CD14-positive monocyte (primary cell): ENCODE results near the gene GTF2F1. TPM values are rescaled to one million over a fixed set of nuclear protein-coding genes. Genes with fewer than 3 reads are reported as not detected.

ENCODE experiments used
- DNase-seq, 3 donors: peaks; one replicate each; pipeline ENCODE4 v3.0.0-alpha.2; 2011 to 2022
- H2AFZ ChIP-seq: 2 replicates; pipeline ENCODE4 v1.6.0; 2012; ENCODE audit warnings: mild to moderate bottlenecking, low read depth, low read length, inconsistent platforms; ENCODE audit not compliant: insufficient read depth, poor library complexity, severe bottlenecking
- H3K27ac ChIP-seq, 2 donors: 1 replicate in 1 of 2; 2 replicates in 1 of 2; pipeline ENCODE4 v1.5.1; 2012 to 2013; ENCODE audit warnings: low read length in 2 of 2, control low read depth in 1 of 2, inconsistent platforms in 1 of 2, low read depth in 1 of 2, mild to moderate bottlenecking in 1 of 2
- H3K27me3 ChIP-seq, 2 donors: one replicate each; pipeline versions ENCODE4 v1.6.0 to v1.6.1; 2011 to 2013; ENCODE audit warnings: low read length in 2 of 2; ENCODE audit not compliant: control insufficient read depth in 2 of 2, insufficient read depth in 2 of 2
- H3K36me3 ChIP-seq, 2 donors: replicated peaks in 1 of 2; 1 replicate in 1 of 2; 2 replicates in 1 of 2; pipeline versions ENCODE4 v1.5.1 to v1.6.1; 2012 to 2013; ENCODE audit warnings: low read length in 2 of 2, control low read depth in 1 of 2, inconsistent platforms in 1 of 2, mild to moderate bottlenecking in 1 of 2; ENCODE audit not compliant: insufficient read depth in 2 of 2, control insufficient read depth in 1 of 2
- H3K4me1 ChIP-seq, 2 donors: 1 replicate in 1 of 2; 2 replicates in 1 of 2; pipeline versions ENCODE4 v1.5.1 to v1.6.1; 2012 to 2013; ENCODE audit warnings: low read length in 2 of 2, control low read depth in 1 of 2, inconsistent platforms in 1 of 2, mild to moderate bottlenecking in 1 of 2, moderate library complexity in 1 of 2; ENCODE audit not compliant: insufficient read depth in 2 of 2, control insufficient read depth in 1 of 2
- H3K4me2 ChIP-seq: replicated peaks from 2 replicates; pipeline ENCODE3; 2012; ENCODE audit warnings: low read length, moderate library complexity, mild to moderate bottlenecking; ENCODE audit not compliant: poor library complexity, severe bottlenecking; ENCODE audit errors: extremely low read depth
- H3K4me3 ChIP-seq, 3 experiments: fragments of 200-600 bp in 1 of 3; sonication (generic) in 1 of 3; replicated peaks in 1 of 3; 1 replicate in 2 of 3; 2 replicates in 1 of 3; pipeline ENCODE4 v1.5.1; 2011 to 2013; ENCODE audit warnings: low read length in 3 of 3, mild to moderate bottlenecking in 3 of 3, control low read depth in 2 of 3, low read depth in 2 of 3, inconsistent platforms in 1 of 3, moderate library complexity in 1 of 3
- H3K79me2 ChIP-seq: 2 replicates; pipeline ENCODE4 v1.6.0; 2012; ENCODE audit warnings: mild to moderate bottlenecking, control low read depth, inconsistent platforms, low read length, moderate library complexity; ENCODE audit not compliant: insufficient read depth
- H3K9ac ChIP-seq: 2 replicates; pipeline ENCODE4 v1.6.0; 2017; ENCODE audit warnings: low read length, mild to moderate bottlenecking; ENCODE audit not compliant: insufficient read depth, poor library complexity, severe bottlenecking
- H3K9me3 ChIP-seq, 2 donors: replicated peaks in 1 of 2; 1 replicate in 1 of 2; 2 replicates in 1 of 2; pipeline versions ENCODE4 v1.5.1 to v1.6.1; 2012 to 2013; ENCODE audit warnings: low read length in 2 of 2, control low read depth in 1 of 2; ENCODE audit not compliant: control insufficient read depth in 1 of 2, insufficient read depth in 1 of 2
- H4K20me1 ChIP-seq: 2 replicates; pipeline ENCODE4 v1.6.0; 2012; ENCODE audit warnings: mild to moderate bottlenecking, low read length, control low read depth, moderate library complexity; ENCODE audit not compliant: insufficient read depth
- H3K27ac Mint-ChIP-seq, 7 donors: one replicate each; pipeline ENCODE4 v1.8.0; 2020; ENCODE audit warnings: mild to moderate bottlenecking in 7 of 7, mixed read lengths in 7 of 7, moderate library complexity in 6 of 7, inconsistent platforms in 2 of 7
- H3K27me3 Mint-ChIP-seq, 3 donors: one replicate each; pipeline ENCODE4 v1.8.0; 2021 to 2022; ENCODE audit warnings: low read depth in 3 of 3, mild to moderate bottlenecking in 3 of 3, mixed read lengths in 3 of 3, moderate library complexity in 3 of 3, inconsistent platforms in 1 of 3
- H3K36me3 Mint-ChIP-seq, 2 donors: one replicate each; pipeline ENCODE4 v1.8.0; 2020; ENCODE audit warnings: mixed read lengths in 2 of 2, inconsistent platforms in 1 of 2, mild to moderate bottlenecking in 1 of 2
- H3K4me1 Mint-ChIP-seq: one replicate; pipeline ENCODE4 v1.8.0; 2020; ENCODE audit warnings: mild to moderate bottlenecking, mixed read lengths
- H3K4me3 Mint-ChIP-seq, 2 donors: one replicate each; pipeline ENCODE4 v1.8.0; 2020; ENCODE audit warnings: mild to moderate bottlenecking in 2 of 2, mixed read lengths in 2 of 2, moderate library complexity in 1 of 2
- H3K9me3 Mint-ChIP-seq, 7 donors: one replicate each; pipeline ENCODE4 v1.8.0; 2020 to 2022; ENCODE audit warnings: mixed read lengths in 7 of 7, mild to moderate bottlenecking in 6 of 7, moderate library complexity in 6 of 7, inconsistent platforms in 2 of 7
- CTCF ChIP-seq: fragments of 200-600 bp; IDR thresholded peaks from one replicate; pipeline ENCODE4 v1.8.0; 2022; ENCODE audit warnings: antibody characterized with exemption, mild to moderate bottlenecking
- WGBS: methylation state at CpG from one replicate; pipeline ENCODE4 v1.1.5; 2013; ENCODE audit warnings: missing lambda C conversion rate; ENCODE audit not compliant: insufficient coverage; 5-methylcytosine and 5-hydroxymethylcytosine counted together
- intact Hi-C, 2 donors: fragments of 100-400 bp; cut with micrococcal nuclease; formaldehyde crosslinking; loops; one replicate each; pipeline versions ENCODE4 v1.15.0 to v1.15.1; 2023
- polyA plus RNA-seq, 3 donors: library from polyadenylated mRNA; depleted of rRNA in 1 of 3; unstranded in 2 of 3; stranded (reverse) in 1 of 3; fragments of 300-500 nt in 2 of 3; fragments of >200 nt in 1 of 3; fragmentation: Illumina TruSeq in 2 of 3; gene quantifications; 1 replicate in 2 of 3; 2 replicates in 1 of 3; pipeline ENCODE4 v1.2.3, GENCODE V29; 2012 to 2021

GTF2F1 gene
- polyA plus RNA-seq, 3 donors, result 9.4 to 46.4 (median 13.2) TPM

- H3K36me3 ChIP-seq, result no peaks in the 10 kb centered on the region
- no peaks in the 10 kb centered on the region for H3K27me3 ChIP-seq
- no peaks in the 10 kb centered on the region for H3K9me3 ChIP-seq
- no peak overlapping the region for H2AFZ ChIP-seq
- no peak overlapping the region for H3K4me3 ChIP-seq
- TF ChIP-seq CTCF, result no peak
- WGBS, result 80% methylated on average over 3 of the region's 5 CpGs
- H3K27me3 Mint-ChIP-seq, result peaks cover 0 to 2% (median 0%) of the 10 kb centered on the region in 3 donors
- no peak for DNase-seq
- intact Hi-C loops, result no loop called here
- no peaks in the 10 kb centered on the region for H3K9me3 Mint-ChIP-seq
- H3K4me1 Mint-ChIP-seq, result peaks cover 7% of the 10 kb centered on the region
- H3K36me3 Mint-ChIP-seq, result no peaks in the 10 kb centered on the region
- no peak overlapping the region for H3K27ac ChIP-seq
- peaks cover 0 to 3% of the 10 kb centered on the region in 2 donors for H3K4me1 ChIP-seq
- no peak overlapping the region for H3K4me3 Mint-ChIP-seq
- no peak overlapping the region for H3K4me2 ChIP-seq
- H3K9ac ChIP-seq, result no peak overlapping the region
- no peaks in the 10 kb centered on the region for H4K20me1 ChIP-seq
- H3K27ac Mint-ChIP-seq, result no peak overlapping the region
- no peaks in the 10 kb centered on the region for H3K79me2 ChIP-seq
These were observed 13.4 kb upstream of the GTF2F1 start for GRCh38 chr19:6406401-6406800.

GRCh38 chr19:6402837-6403608, 10.1 kb upstream of the GTF2F1 start:
- H3K9ac ChIP-seq, result no peak overlapping the region
- TF ChIP-seq CTCF, result no peak
- H3K4me3 ChIP-seq, result no peak overlapping the region

More at GRCh38 chr19:6402837-6403608, 10.1 kb upstream of the GTF2F1 start:
- no peak overlapping the region for H3K4me3 Mint-ChIP-seq
- H3K27ac ChIP-seq, result no peak overlapping the region
- DNase-seq, result no peak
- intact Hi-C loops, result no loop called here
- peaks cover 0 to 3% of the 10 kb centered on the region in 2 donors for H3K4me1 ChIP-seq
- no peak overlapping the region for H3K4me2 ChIP-seq
- peaks cover 7% of the 10 kb centered on the region for H3K4me1 Mint-ChIP-seq
- no peaks in the 10 kb centered on the region for H3K36me3 ChIP-seq
- peaks cover 1 to 2% (median 1%) of the 10 kb centered on the region in 3 donors for H3K27me3 Mint-ChIP-seq
- H3K27me3 ChIP-seq, result no peaks in the 10 kb centered on the region
- no peaks in the 10 kb centered on the region for H4K20me1 ChIP-seq
- WGBS, result 91% methylated on average over 15 of the region's 22 CpGs
- H3K79me2 ChIP-seq, result no peaks in the 10 kb centered on the region
- no peak overlapping the region for H2AFZ ChIP-seq
- no peaks in the 10 kb centered on the region for H3K9me3 ChIP-seq
- H3K9me3 Mint-ChIP-seq, result no peaks in the 10 kb centered on the region
- no peak overlapping the region for H3K27ac Mint-ChIP-seq
- no peaks in the 10 kb centered on the region for H3K36me3 Mint-ChIP-seq
